Measurements from ENCODE around the gene FCRLB. TPM values are rescaled to one million over a fixed set of nuclear protein-coding genes. Genes with fewer than 3 reads are reported as not detected.

The FCRLB gene
- total and polyA plus RNA-seq, 9 of the 15 experiments (the other 6 are each of a cell fraction or from before 2014, with no cell fraction given): 0.20 to 4.6 (median 1.3) TPM

DNA sequence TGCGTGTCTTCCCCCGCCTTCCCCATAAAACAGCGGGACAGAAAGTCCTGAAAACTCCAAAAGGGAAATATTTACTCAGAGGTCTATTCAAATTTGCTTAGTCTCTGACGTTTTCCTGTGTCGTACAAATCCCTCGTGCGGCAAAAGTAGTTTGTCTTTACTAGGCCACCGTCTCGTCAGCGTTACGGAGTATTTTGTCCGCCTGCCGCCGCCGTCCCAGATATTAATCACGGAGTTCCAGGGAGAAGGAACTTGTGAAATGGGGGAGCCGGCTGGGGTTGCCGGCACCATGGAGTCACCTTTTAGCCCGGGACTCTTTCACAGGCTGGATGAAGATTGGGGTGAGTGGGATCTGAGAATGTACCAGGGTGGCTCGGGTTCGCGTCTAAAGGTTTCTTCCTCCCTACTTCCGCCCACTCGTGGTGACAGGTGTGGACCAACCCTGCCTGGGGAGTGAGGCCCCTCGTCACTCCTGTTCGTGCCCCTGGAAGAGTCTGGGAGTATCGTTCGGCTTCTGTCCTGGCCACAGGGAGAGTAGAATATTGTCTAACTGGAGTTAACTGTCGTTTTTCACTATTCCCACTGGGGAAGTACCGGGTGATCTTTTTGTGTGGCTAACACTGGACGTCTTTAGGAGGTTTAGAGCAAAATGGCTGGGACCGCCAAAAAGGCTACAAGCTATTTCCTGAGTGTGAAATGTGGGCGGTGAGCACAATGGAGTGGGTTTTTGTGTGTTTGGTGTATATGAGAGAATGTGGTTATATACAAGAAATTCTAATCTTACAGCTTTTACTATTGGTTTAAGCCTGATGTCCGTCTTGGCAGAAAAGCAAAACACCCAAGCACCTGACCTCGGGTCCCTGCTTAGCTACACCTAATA lies 45.0 kb downstream of the FCRLB start, which contains the start of gene ATF6 (continued):
- TF ChIP-seq GABPA (tag; conservative IDR thresholded peaks at IDR 0.05; ENCODE audit: low read depth): peak; percentile 88
- TF ChIP-seq, protein P1, sequence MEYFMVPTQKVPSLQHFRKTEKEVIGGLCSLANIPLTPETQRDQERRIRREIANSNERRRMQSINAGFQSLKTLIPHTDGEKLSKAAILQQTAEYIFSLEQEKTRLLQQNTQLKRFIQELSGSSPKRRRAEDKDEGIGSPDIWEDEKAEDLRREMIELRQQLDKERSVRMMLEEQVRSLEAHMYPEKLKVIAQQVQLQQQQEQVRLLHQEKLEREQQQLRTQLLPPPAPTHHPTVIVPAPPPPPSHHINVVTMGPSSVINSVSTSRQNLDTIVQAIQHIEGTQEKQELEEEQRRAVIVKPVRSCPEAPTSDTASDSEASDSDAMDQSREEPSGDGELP (CRISPR knock-in tag; IDR thresholded peaks at IDR 0.05; ENCODE audit: borderline replicate concordance): peak; percentile 80
- TF ChIP-seq SRSF3 (IDR thresholded peaks at IDR 0.05; ENCODE audit: insufficient read depth, low read length): no peak
- no peak for TF ChIP-seq ZNF551 (CRISPR knock-in tag; IDR thresholded peaks at IDR 0.05)
- TF ChIP-seq, protein P2, sequence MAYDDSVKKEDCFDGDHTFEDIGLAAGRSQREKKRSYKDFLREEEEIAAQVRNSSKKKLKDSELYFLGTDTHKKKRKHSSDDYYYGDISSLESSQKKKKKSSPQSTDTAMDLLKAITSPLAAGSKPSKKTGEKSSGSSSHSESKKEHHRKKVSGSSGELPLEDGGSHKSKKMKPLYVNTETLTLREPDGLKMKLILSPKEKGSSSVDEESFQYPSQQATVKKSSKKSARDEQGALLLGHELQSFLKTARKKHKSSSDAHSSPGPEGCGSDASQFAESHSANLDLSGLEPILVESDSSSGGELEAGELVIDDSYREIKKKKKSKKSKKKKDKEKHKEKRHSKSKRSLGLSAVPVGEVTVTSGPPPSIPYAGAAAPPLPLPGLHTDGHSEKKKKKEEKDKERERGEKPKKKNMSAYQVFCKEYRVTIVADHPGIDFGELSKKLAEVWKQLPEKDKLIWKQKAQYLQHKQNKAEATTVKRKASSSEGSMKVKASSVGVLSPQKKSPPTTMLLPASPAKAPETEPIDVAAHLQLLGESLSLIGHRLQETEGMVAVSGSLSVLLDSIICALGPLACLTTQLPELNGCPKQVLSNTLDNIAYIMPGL (CRISPR knock-in tag; IDR thresholded peaks at IDR 0.05): no peak
- TF ChIP-seq ARHGAP35 (IDR thresholded peaks at IDR 0.05; ENCODE audit: partially characterized antibody): no peak
- TF ChIP-seq, protein P3, sequence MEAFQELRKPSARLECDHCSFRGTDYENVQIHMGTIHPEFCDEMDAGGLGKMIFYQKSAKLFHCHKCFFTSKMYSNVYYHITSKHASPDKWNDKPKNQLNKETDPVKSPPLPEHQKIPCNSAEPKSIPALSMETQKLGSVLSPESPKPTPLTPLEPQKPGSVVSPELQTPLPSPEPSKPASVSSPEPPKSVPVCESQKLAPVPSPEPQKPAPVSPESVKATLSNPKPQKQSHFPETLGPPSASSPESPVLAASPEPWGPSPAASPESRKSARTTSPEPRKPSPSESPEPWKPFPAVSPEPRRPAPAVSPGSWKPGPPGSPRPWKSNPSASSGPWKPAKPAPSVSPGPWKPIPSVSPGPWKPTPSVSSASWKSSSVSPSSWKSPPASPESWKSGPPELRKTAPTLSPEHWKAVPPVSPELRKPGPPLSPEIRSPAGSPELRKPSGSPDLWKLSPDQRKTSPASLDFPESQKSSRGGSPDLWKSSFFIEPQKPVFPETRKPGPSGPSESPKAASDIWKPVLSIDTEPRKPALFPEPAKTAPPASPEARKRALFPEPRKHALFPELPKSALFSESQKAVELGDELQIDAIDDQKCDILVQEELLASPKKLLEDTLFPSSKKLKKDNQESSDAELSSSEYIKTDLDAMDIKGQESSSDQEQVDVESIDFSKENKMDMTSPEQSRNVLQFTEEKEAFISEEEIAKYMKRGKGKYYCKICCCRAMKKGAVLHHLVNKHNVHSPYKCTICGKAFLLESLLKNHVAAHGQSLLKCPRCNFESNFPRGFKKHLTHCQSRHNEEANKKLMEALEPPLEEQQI (IDR thresholded peaks at IDR 0.05): peak; percentile 72
- TF ChIP-seq, protein P4, sequence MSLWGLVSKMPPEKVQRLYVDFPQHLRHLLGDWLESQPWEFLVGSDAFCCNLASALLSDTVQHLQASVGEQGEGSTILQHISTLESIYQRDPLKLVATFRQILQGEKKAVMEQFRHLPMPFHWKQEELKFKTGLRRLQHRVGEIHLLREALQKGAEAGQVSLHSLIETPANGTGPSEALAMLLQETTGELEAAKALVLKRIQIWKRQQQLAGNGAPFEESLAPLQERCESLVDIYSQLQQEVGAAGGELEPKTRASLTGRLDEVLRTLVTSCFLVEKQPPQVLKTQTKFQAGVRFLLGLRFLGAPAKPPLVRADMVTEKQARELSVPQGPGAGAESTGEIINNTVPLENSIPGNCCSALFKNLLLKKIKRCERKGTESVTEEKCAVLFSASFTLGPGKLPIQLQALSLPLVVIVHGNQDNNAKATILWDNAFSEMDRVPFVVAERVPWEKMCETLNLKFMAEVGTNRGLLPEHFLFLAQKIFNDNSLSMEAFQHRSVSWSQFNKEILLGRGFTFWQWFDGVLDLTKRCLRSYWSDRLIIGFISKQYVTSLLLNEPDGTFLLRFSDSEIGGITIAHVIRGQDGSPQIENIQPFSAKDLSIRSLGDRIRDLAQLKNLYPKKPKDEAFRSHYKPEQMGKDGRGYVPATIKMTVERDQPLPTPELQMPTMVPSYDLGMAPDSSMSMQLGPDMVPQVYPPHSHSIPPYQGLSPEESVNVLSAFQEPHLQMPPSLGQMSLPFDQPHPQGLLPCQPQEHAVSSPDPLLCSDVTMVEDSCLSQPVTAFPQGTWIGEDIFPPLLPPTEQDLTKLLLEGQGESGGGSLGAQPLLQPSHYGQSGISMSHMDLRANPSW (CRISPR knock-in tag; IDR thresholded peaks at IDR 0.05): no peak
- TF ChIP-seq KDM5B (IDR thresholded peaks at IDR 0.05; ENCODE audit: insufficient replicate concordance, low read depth, low read length): peak; percentile 83
- TF ChIP-seq, protein P5, sequence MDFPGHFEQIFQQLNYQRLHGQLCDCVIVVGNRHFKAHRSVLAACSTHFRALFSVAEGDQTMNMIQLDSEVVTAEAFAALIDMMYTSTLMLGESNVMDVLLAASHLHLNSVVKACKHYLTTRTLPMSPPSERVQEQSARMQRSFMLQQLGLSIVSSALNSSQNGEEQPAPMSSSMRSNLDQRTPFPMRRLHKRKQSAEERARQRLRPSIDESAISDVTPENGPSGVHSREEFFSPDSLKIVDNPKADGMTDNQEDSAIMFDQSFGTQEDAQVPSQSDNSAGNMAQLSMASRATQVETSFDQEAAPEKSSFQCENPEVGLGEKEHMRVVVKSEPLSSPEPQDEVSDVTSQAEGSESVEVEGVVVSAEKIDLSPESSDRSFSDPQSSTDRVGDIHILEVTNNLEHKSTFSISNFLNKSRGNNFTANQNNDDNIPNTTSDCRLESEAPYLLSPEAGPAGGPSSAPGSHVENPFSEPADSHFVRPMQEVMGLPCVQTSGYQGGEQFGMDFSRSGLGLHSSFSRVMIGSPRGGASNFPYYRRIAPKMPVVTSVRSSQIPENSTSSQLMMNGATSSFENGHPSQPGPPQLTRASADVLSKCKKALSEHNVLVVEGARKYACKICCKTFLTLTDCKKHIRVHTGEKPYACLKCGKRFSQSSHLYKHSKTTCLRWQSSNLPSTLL (IDR thresholded peaks at IDR 0.05): no peak
- TF ChIP-seq, protein P6, sequence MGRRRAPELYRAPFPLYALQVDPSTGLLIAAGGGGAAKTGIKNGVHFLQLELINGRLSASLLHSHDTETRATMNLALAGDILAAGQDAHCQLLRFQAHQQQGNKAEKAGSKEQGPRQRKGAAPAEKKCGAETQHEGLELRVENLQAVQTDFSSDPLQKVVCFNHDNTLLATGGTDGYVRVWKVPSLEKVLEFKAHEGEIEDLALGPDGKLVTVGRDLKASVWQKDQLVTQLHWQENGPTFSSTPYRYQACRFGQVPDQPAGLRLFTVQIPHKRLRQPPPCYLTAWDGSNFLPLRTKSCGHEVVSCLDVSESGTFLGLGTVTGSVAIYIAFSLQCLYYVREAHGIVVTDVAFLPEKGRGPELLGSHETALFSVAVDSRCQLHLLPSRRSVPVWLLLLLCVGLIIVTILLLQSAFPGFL (CRISPR knock-in tag; IDR thresholded peaks at IDR 0.05): 0 out of 2 replicates have a peak, but pooled peaks have one; percentile 15
- TF ChIP-seq ZNF408 (CRISPR knock-in tag; IDR thresholded peaks at IDR 0.05; ENCODE audit: low read depth): no peak
- TF ChIP-seq FOXM1 (IDR thresholded peaks at IDR 0.05; ENCODE audit: low read depth): peak; percentile 85
- 0 out of 2 replicates have a peak, but pooled peaks have one; percentile 74 for TF ChIP-seq FOXM1 (CRISPR knock-in tag; IDR thresholded peaks at IDR 0.05; ENCODE audit: low read depth)

Data from K562 (cell line).